ENCODE results near the gene TFCP2L1. TPM values are rescaled to one million over a fixed set of nuclear protein-coding genes. Genes with fewer than 3 reads are reported as not detected.
"Not testable (repeated sequence)": the region's sequence is repeated elsewhere in the genome, so short reads cannot be mapped to it uniquely, and the experiment has no call there.

TFCP2L1 gene
- total RNA-seq, 1 experiment from 2014 or later = 29.8 TPM

GRCh38 chr2:121309323-121309722 is 24.3 kb upstream of the TFCP2L1 start:
- H3K4me3 Mint-ChIP-seq (ENCODE audit: low read depth, unreplicated experiment) = no peak overlapping the region
- H3K27ac Mint-ChIP-seq (ENCODE audit: unreplicated experiment) = peak overlapping the region; percentile 28
- peaks cover 14% of the 10 kb centered on the region for H3K4me1 Mint-ChIP-seq (ENCODE audit: low read depth, unreplicated experiment)
- CTCF ChIA-PET = no interaction called here
- no peaks in the 10 kb centered on the region for H3K36me3 Mint-ChIP-seq (ENCODE audit: insufficient read depth, unreplicated experiment)
- H3K27me3 Mint-ChIP-seq (ENCODE audit: unreplicated experiment) = no peaks in the 10 kb centered on the region
- no peak for DNase-seq
- intact Hi-C loops (cut with micrococcal nuclease; ENCODE audit: unreplicated experiment) = no loop called here
- TF ChIP-seq CTCF (IDR thresholded peaks at IDR 0.05; ENCODE audit: unreplicated experiment) = no peak
- BruUV-seq (replicated peaks) = no TSS peak
- H3K9me3 Mint-ChIP-seq (ENCODE audit: low read depth, unreplicated experiment) = no peaks in the 10 kb centered on the region

DNA sequence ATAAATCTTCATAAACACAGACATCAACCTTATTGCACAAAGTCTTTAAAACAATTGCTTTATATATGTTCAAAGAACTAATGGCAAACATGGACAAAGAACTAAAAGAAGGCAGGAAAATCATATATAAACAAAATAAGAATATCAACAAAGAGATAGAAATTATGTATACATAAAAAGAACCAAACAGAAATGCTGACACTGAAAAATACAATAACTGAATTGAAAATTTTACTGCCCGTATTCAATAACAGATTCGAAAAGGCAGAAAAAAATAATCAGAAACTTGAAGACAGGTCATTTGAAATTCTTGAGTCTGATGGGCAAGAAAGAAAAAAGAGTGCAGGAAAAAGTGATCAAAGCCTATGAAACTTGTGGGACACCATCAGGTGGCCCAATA is 22.0 kb upstream of the TFCP2L1 start:
- intact Hi-C loops (cut with micrococcal nuclease; ENCODE audit: unreplicated experiment) = no loop called here
- H3K27me3 Mint-ChIP-seq (ENCODE audit: unreplicated experiment) = no peaks in the 10 kb centered on the region
- CTCF ChIA-PET = no interaction called here
- no TSS peak for BruUV-seq (replicated peaks)
- H3K4me3 Mint-ChIP-seq (ENCODE audit: low read depth, unreplicated experiment) = no peak overlapping the region
- TF ChIP-seq CTCF (IDR thresholded peaks at IDR 0.05; ENCODE audit: unreplicated experiment) = no peak
- H3K36me3 Mint-ChIP-seq (ENCODE audit: insufficient read depth, unreplicated experiment) = no peaks in the 10 kb centered on the region
- DNase-seq = no peak
- no peaks in the 10 kb centered on the region for H3K9me3 Mint-ChIP-seq (ENCODE audit: low read depth, unreplicated experiment)
- peaks cover 14% of the 10 kb centered on the region for H3K4me1 Mint-ChIP-seq (ENCODE audit: low read depth, unreplicated experiment)
- H3K27ac Mint-ChIP-seq (ENCODE audit: unreplicated experiment) = no peak overlapping the region

- no peak overlapping the region for H3K27ac Mint-ChIP-seq (ENCODE audit: unreplicated experiment)
- no peak for DNase-seq
- TF ChIP-seq CTCF (IDR thresholded peaks at IDR 0.05; ENCODE audit: unreplicated experiment) = no peak
- CTCF ChIA-PET = interaction anchor here (0.7 kb wide), 1 partner anchor 31 kb away, joined by 4 read pairs; no protein-coding TSS in a partner anchor
- intact Hi-C loops (cut with micrococcal nuclease; ENCODE audit: unreplicated experiment) = no loop called here
- BruUV-seq (replicated peaks) = no TSS peak
- no peaks in the 10 kb centered on the region for H3K9me3 Mint-ChIP-seq (ENCODE audit: low read depth, unreplicated experiment)
- H3K36me3 Mint-ChIP-seq (ENCODE audit: insufficient read depth, unreplicated experiment) = no peaks in the 10 kb centered on the region
- H3K4me3 Mint-ChIP-seq (ENCODE audit: low read depth, unreplicated experiment) = no peak overlapping the region
- peaks cover 13% of the 10 kb centered on the region for H3K4me1 Mint-ChIP-seq (ENCODE audit: low read depth, unreplicated experiment)
- H3K27me3 Mint-ChIP-seq (ENCODE audit: unreplicated experiment) = no peaks in the 10 kb centered on the region
Observed at GRCh38 chr2:121304941-121305340, 19.9 kb upstream of the TFCP2L1 start.

- CTCF ChIA-PET = interaction anchor here (1.0 kb wide), 1 partner anchor 10 kb away, joined by 3 read pairs; no protein-coding TSS in a partner anchor
- peaks cover under 1% of the 10 kb centered on the region for H3K4me1 Mint-ChIP-seq (ENCODE audit: low read depth, unreplicated experiment)
- H3K4me3 Mint-ChIP-seq (ENCODE audit: low read depth, unreplicated experiment) = no peak overlapping the region
- intact Hi-C loops (cut with micrococcal nuclease; ENCODE audit: unreplicated experiment) = no loop called here
- no peak for TF ChIP-seq CTCF (IDR thresholded peaks at IDR 0.05; ENCODE audit: unreplicated experiment)
- no peaks in the 10 kb centered on the region for H3K36me3 Mint-ChIP-seq (ENCODE audit: insufficient read depth, unreplicated experiment)
- DNase-seq = no peak
- no peaks in the 10 kb centered on the region for H3K9me3 Mint-ChIP-seq (ENCODE audit: low read depth, unreplicated experiment)
- no peak overlapping the region for H3K27ac Mint-ChIP-seq (ENCODE audit: unreplicated experiment)
- BruUV-seq (replicated peaks) = no TSS peak
- H3K27me3 Mint-ChIP-seq (ENCODE audit: unreplicated experiment) = no peaks in the 10 kb centered on the region
Observed at GRCh38 chr2:121303531-121304263, 18.7 kb upstream of the TFCP2L1 start.

DNA sequence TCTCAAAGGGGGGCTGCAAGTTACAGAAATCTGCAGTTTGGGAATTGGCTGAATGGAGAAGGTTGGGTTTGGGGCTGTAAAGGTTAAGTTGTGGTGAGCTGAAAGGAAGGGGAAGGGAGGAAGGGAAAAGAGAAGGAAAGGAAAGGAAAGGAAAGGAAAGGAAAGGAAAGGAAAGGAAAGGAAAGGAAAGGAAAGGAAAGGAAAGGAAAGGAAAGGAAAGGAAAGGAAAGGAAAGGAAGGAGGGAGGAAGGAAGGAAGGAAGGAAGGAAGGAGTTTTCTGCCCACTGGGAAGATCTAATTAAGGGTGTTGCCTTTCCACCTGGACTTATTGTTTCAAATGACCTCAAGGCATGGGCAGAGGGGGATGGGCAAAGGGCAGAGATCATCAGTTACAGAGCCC is 16.2 kb upstream of the TFCP2L1 start:
- H3K27ac Mint-ChIP-seq (ENCODE audit: unreplicated experiment); H3K4me1 Mint-ChIP-seq (ENCODE audit: low read depth, unreplicated experiment); intact Hi-C loops (cut with micrococcal nuclease; ENCODE audit: unreplicated experiment); H3K27me3 Mint-ChIP-seq (ENCODE audit: unreplicated experiment); DNase-seq; H3K9me3 Mint-ChIP-seq (ENCODE audit: low read depth, unreplicated experiment); H3K36me3 Mint-ChIP-seq (ENCODE audit: insufficient read depth, unreplicated experiment); H3K4me3 Mint-ChIP-seq (ENCODE audit: low read depth, unreplicated experiment); BruUV-seq (replicated peaks): not testable (repeated sequence)
- CTCF ChIA-PET = interaction anchor here (0.6 kb wide), 1 partner anchor 46 kb away, joined by 3 read pairs; no protein-coding TSS in a partner anchor

All from Calu3 (cell line).